Renal cortical epithelial cell (primary cell): Measurements from ENCODE around the gene HAUS7. TPM values are rescaled to one million over a fixed set of nuclear protein-coding genes. Genes with fewer than 3 reads are reported as not detected.

Experiments used
- DNase-seq: peaks from one replicate; pipeline ENCODE4 v3.0.0-alpha.2; 2011; ENCODE audit warnings: low read depth
- total RNA-seq: library from RNA; depleted of rRNA; stranded (reverse); fragments of >200 nt; gene quantifications from 2 replicates; pipeline ENCODE4 v1.2.3, GENCODE V29; 2014

Gene HAUS7
- total RNA-seq, 1 donor from 2014 or later, result 6.5 TPM

- DNase-seq, result peak; percentile 39
These were observed 31.8 kb downstream of the HAUS7 start for GRCh38 chrX:153438532-153438931.

GRCh38 chrX:153435845-153436244, 34.5 kb downstream of the HAUS7 start:
- DNase-seq, result no peak

- peak; percentile 70 for DNase-seq
These were observed 35.6 kb downstream of the HAUS7 start for GRCh38 chrX:153434801-153435200.

GRCh38 chrX:153433781-153434285, 36.5 kb downstream of the HAUS7 start:
- no peak for DNase-seq

- DNase-seq, result no peak
These were observed 37.2 kb downstream of the HAUS7 start for GRCh38 chrX:153433161-153433680.

- DNase-seq, result no peak
These were observed 39.6 kb downstream of the HAUS7 start for GRCh38 chrX:153430796-153431195.

- no peak for DNase-seq
These were observed 44.2 kb downstream of the HAUS7 start for GRCh38 chrX:153426204-153426603.

- no peak for DNase-seq
These were observed 46.7 kb downstream of the HAUS7 start for GRCh38 chrX:153423652-153424051.

- no peak for DNase-seq
These were observed 48.5 kb downstream of the HAUS7 start for GRCh38 chrX:153421856-153422255.

- no peak for DNase-seq
These were observed 49.4 kb downstream of the HAUS7 start for GRCh38 chrX:153420851-153421599.

- no peak for DNase-seq
These were observed 52.7 kb downstream of the HAUS7 start for GRCh38 chrX:153417637-153418036.

GRCh38 chrX:153416781-153417450, 53.5 kb downstream of the HAUS7 start:
- DNase-seq, result no peak

- no peak for DNase-seq
These were observed 55.4 kb downstream of the HAUS7 start for GRCh38 chrX:153414856-153415510.

GRCh38 chrX:153413731-153414130, 56.6 kb downstream of the HAUS7 start:
- DNase-seq, result no peak

GRCh38 chrX:153412746-153413720, 57.3 kb downstream of the HAUS7 start:
- DNase-seq, result peak; percentile 7

- peak; percentile 74 for DNase-seq
These were observed 58.3 kb downstream of the HAUS7 start for GRCh38 chrX:153411988-153412574.

GRCh38 chrX:153411255-153411987, 59.0 kb downstream of the HAUS7 start, which contains the start of gene ZFP92:
ZFP92 (plus strand) TSS chrX:153411472; CDS start chrX:153418323, 6,851 bp downstream.
- no peak for DNase-seq

GRCh38 chrX:153410888-153411254, 59.5 kb downstream of the HAUS7 start:
- no peak for DNase-seq

- no peak for DNase-seq
These were observed 60.0 kb downstream of the HAUS7 start for GRCh38 chrX:153410373-153410772.
